A549 (cell line): ENCODE data around the gene CYB5B. TPM values are rescaled to one million over a fixed set of nuclear protein-coding genes. Genes with fewer than 3 reads are reported as not detected.

Experiments used
- ATAC-seq, 2 experiments: fragments of 200-7000 bp in 1 of 2; fragments of >200 bp in 1 of 2; cut with Nextera tagmentation in 1 of 2; cut with Tn5 transposase in 1 of 2; 3 replicates each; pipeline versions ENCODE4 v1.8.0 to v1.9.1; 2018 to 2020; ENCODE audit warnings: mild to moderate bottlenecking in 1 of 2, moderate library complexity in 1 of 2
- CTCF ChIA-PET: fragments of 300-600 bp; sonication (Branson Sonifier 250); formaldehyde crosslinking; extraction: SDS; loops from one replicate; lab custom pipeline; 2021; ENCODE audit warnings: antibody characterized with exemption, inconsistent platforms; lab: Yijun Ruan, JAX
- POLR2A ChIA-PET: fragments of 350-600 bp; formaldehyde crosslinking; extraction: SDS; loops from one replicate; lab custom pipeline; 2021; ENCODE audit warnings: antibody characterized with exemption, inconsistent platforms; lab: Yijun Ruan, JAX
- DNase-seq, 2 experiments: peaks; one replicate each; pipeline versions ENCODE4 v3.0.0 to v3.0.0-alpha.2; 2011 to 2016; ENCODE audit warnings: low read depth in 1 of 2, low spot score in 1 of 2
- FAIRE-seq: peaks from 2 replicates; lab custom pipeline; 2011; peaks lifted over from hg19 to GRCh38; lab: Jason Lieb, UNC
- H3K27ac ChIP-seq, 2 experiments: fragments of >200 bp; sonication (Bioruptor Twin); formaldehyde crosslinking; 3 replicates each; pipeline ENCODE4 v1.5.1; 2016 to 2017
- H3K4me1 ChIP-seq: fragments of >200 bp; sonication (Bioruptor Twin); formaldehyde crosslinking; 3 replicates; pipeline ENCODE4 v1.6.1; 2016
- H3K4me2 ChIP-seq: fragments of >200 bp; sonication (Bioruptor Twin); formaldehyde crosslinking; 3 replicates; pipeline ENCODE4 v1.6.1; 2016
- H3K4me3 ChIP-seq: fragments of >200 bp; sonication (Bioruptor Twin); formaldehyde crosslinking; 3 replicates; pipeline ENCODE4 v1.5.1; 2016
- H3K9me3 ChIP-seq: fragments of >200 bp; sonication (Bioruptor Twin); formaldehyde crosslinking; 3 replicates; pipeline ENCODE4 v1.6.1; 2016
- BCL3 ChIP-seq: fragments of >200 bp; sonication (Bioruptor Twin); formaldehyde crosslinking; IDR thresholded peaks from 3 replicates; pipeline ENCODE4 v1.6.1; 2016
- CBX2 ChIP-seq: fragments of 200-600 bp; sonication (generic); IDR thresholded peaks from 2 replicates; pipeline ENCODE4 v1.6.1; 2016; ENCODE audit warnings: low read depth, mild to moderate bottlenecking, borderline replicate concordance
- CBX8 ChIP-seq: fragments of 200-600 bp; sonication (generic); IDR thresholded peaks from 2 replicates; pipeline ENCODE4 v1.6.1; 2016
- EHF ChIP-seq: fragments of 250-450 bp; sonication (Bioruptor Pico); IDR thresholded peaks from 2 replicates; pipeline ENCODE4 v1.5.0; 2020; ENCODE audit warnings: mild to moderate bottlenecking
- ELK1 ChIP-seq: fragments of 150-350 bp; IDR thresholded peaks from 2 replicates; pipeline ENCODE4 v1.6.1; 2014; ENCODE audit warnings: low read depth, mild to moderate bottlenecking, low read length
- EP300 ChIP-seq, 2 experiments: fragments of >200 bp; sonication (Bioruptor Twin); formaldehyde crosslinking; IDR thresholded peaks; 2 replicates in 1 of 2; 3 replicates in 1 of 2; pipeline ENCODE4 v1.6.1; 2016 to 2017
- ESRRA ChIP-seq: fragments of 150-350 bp; IDR thresholded peaks from 2 replicates; pipeline ENCODE4 v1.6.1; 2014; ENCODE audit warnings: mild to moderate bottlenecking, low read length, borderline replicate concordance
- FOSB ChIP-seq: fragments of 250-450 bp; sonication (Bioruptor Pico); IDR thresholded peaks from 2 replicates; pipeline ENCODE4 v1.5.0; 2020; ENCODE audit warnings: mild to moderate bottlenecking, moderate library complexity
- FOXS1 ChIP-seq: fragments of 250-450 bp; sonication (Bioruptor Pico); IDR thresholded peaks from 2 replicates; pipeline ENCODE4 v1.5.0; 2020; ENCODE audit warnings: mild to moderate bottlenecking, moderate library complexity
- GATA3 ChIP-seq: IDR thresholded peaks from 2 replicates; pipeline ENCODE4 v1.6.1; 2012; ENCODE audit warnings: borderline replicate concordance
- HDAC2 ChIP-seq: fragments of 200-600 bp; sonication (generic); IDR thresholded peaks from 2 replicates; pipeline ENCODE4 v1.6.1; 2016
- HOXA7 ChIP-seq: fragments of 250-450 bp; sonication (Bioruptor Pico); IDR thresholded peaks from 2 replicates; pipeline ENCODE4 v1.5.0; 2020; ENCODE audit warnings: mild to moderate bottlenecking, moderate library complexity
- JUN ChIP-seq, 2 experiments: fragments of >200 bp; sonication (Bioruptor Twin); formaldehyde crosslinking; IDR thresholded peaks; 2 replicates in 1 of 2; 3 replicates in 1 of 2; pipeline ENCODE4 v1.6.1; 2016 to 2017
- KDM1A ChIP-seq: fragments of 200-600 bp; sonication (generic); IDR thresholded peaks from 2 replicates; pipeline ENCODE4 v1.6.1; 2016; ENCODE audit warnings: low read depth, mild to moderate bottlenecking
- MAFK ChIP-seq: fragments of 450-650 bp; IDR thresholded peaks from 2 replicates; pipeline ENCODE4 v1.6.1; 2014; ENCODE audit not compliant: partially characterized antibody
- MYC ChIP-seq: IDR thresholded peaks from 2 replicates; pipeline ENCODE4 v1.6.1; 2012; ENCODE audit warnings: mild to moderate bottlenecking, inconsistent platforms, low read length, improper control_type of control experiment, borderline replicate concordance
- NFE2L2 ChIP-seq: fragments of 150-350 bp; conservative IDR thresholded peaks from 2 replicates; pipeline ENCODE4 v1.6.1; 2014; ENCODE audit warnings: low read length
- POLR2AphosphoS2 ChIP-seq: conservative IDR thresholded peaks from 2 replicates; pipeline ENCODE4 v1.6.1; 2012; ENCODE audit warnings: low read length, improper control_type of control experiment, inconsistent platforms
- RARB ChIP-seq: fragments of 250-450 bp; sonication (Bioruptor Pico); IDR thresholded peaks from 2 replicates; pipeline ENCODE4 v1.8.0; 2021; ENCODE audit warnings: mild to moderate bottlenecking, moderate library complexity
- RCOR1 ChIP-seq: fragments of 150-350 bp; IDR thresholded peaks from 2 replicates; pipeline ENCODE4 v1.6.1; 2014; ENCODE audit warnings: antibody characterized with exemption, low read length, low read depth
- REST ChIP-seq: fragments of 200-600 bp; sonication (generic); IDR thresholded peaks from 2 replicates; pipeline ENCODE4 v1.6.1; 2016; ENCODE audit warnings: antibody characterized with exemption, mild to moderate bottlenecking, moderate library complexity
- RFX5 ChIP-seq: fragments of 450-650 bp; IDR thresholded peaks from 2 replicates; pipeline ENCODE4 v1.7.1; 2014; ENCODE audit warnings: antibody characterized with exemption, mild to moderate bottlenecking, moderate library complexity
- RNF2 ChIP-seq: fragments of 200-600 bp; sonication (generic); IDR thresholded peaks from 2 replicates; pipeline ENCODE4 v1.6.1; 2016; ENCODE audit warnings: low read depth, mild to moderate bottlenecking, antibody characterized with exemption, moderate library complexity, borderline replicate concordance
- SMC3 ChIP-seq: fragments of >200 bp; sonication (Bioruptor Twin); formaldehyde crosslinking; IDR thresholded peaks from 3 replicates; pipeline ENCODE4 v1.6.1; 2018; ENCODE audit warnings: inconsistent platforms
- USF2 ChIP-seq: fragments of 450-650 bp; IDR thresholded peaks from 2 replicates; pipeline ENCODE4 v1.6.1; 2014; ENCODE audit warnings: antibody characterized with exemption
- WGBS: methylation state at CpG from one replicate; pipeline ENCODE4 v1.1.6; 2017; ENCODE audit errors: missing lambda C conversion rate; 5-methylcytosine and 5-hydroxymethylcytosine counted together
- polyA plus RNA-seq, 4 experiments: library from polyadenylated mRNA; depleted of rRNA in 3 of 4; stranded (reverse); fragments of >200 nt; fragmentation: RNase III in 1 of 4; extraction: RNeasy Plus Mini Kit Qiagen cat#74134 plus additional on column Dnase treatment in 1 of 4; gene quantifications; 2 replicates in 3 of 4; 3 replicates in 1 of 4; pipeline ENCODE4 v1.2.3, GENCODE V29; 2011 to 2017
- TF ChIP-seq, protein P1 (sequence below): fragments of >200 bp; sonication (Bioruptor Twin); formaldehyde crosslinking; IDR thresholded peaks from 2 replicates; pipeline ENCODE4 v1.6.1; 2016

CYB5B gene
- polyA plus RNA-seq, 2 of the 4 experiments (the other 2 are of a cell fraction) = 248 to 477 TPM

GRCh38 chr16:69485361-69485760, 60.9 kb downstream of the CYB5B start:
- Histone ChIP-seq H3K27ac (no peak overlapping the region; a peak in 1 of 6 replicates), H3K4me3 (no peak overlapping the region), H3K4me1 (peaks cover 9% of the 10 kb centered on the region; the same call in 1 of the 3 replicates)
- WGBS = 89% methylated on average over 2 of the region's 2 CpGs
- no peak for TF ChIP-seq ESRRA
- no peak for TF ChIP-seq HOXA7 (CRISPR knock-in tag)
- TF ChIP-seq NFE2L2 = no peak
- TF ChIP-seq HDAC2 = no peak
- no peak for TF ChIP-seq RFX5
- TF ChIP-seq GATA3 = no peak
- no peak for TF ChIP-seq CBX8
- no peak for TF ChIP-seq ELK1
- TF ChIP-seq FOXS1 (CRISPR knock-in tag) = no peak
- TF ChIP-seq RNF2 = no peak
- no peak for TF ChIP-seq MYC
- TF ChIP-seq FOSB (CRISPR knock-in tag) = no peak
- TF ChIP-seq REST = no peak
- no peak for TF ChIP-seq SMC3
- no peak for TF ChIP-seq BCL3
- TF ChIP-seq KDM1A = no peak
- TF ChIP-seq EP300 (IDR thresholded peaks at IDR 0.05) = no peak
- TF ChIP-seq JUN (IDR thresholded peaks at IDR 0.05) = no peak
- no peak for TF ChIP-seq POLR2AphosphoS2
- no peak for TF ChIP-seq RCOR1
- TF ChIP-seq, all 56 proteins: peak for 0
- Histone ChIP-seq H3K4me2 (no peak overlapping the region), H3K9me3 (no peaks in the 10 kb centered on the region)
- ATAC-seq (no peak), DNase-seq (no peak), FAIRE-seq (no peak)
- CTCF ChIA-PET = interaction anchor here (1.1 kb wide), 1 partner anchor 89 kb away, joined by 3 read pairs; no protein-coding TSS in a partner anchor
- POLR2A ChIA-PET = no interaction called here

GRCh38 chr16:69485816-69486215, 61.4 kb downstream of the CYB5B start:
- H3K4me2 ChIP-seq = no peak overlapping the region
- H3K4me1 ChIP-seq = peaks cover 9% of the 10 kb centered on the region; the same call in 1 of the 3 replicates
- no peaks in the 10 kb centered on the region for H3K9me3 ChIP-seq
- H3K27ac ChIP-seq = 0 out of 6 replicates have a peak overlapping the region, but pooled peaks of 1 of the 2 experiments have one; percentile 16
- no peak for DNase-seq
- ChIA-PET POLR2A (no interaction called here), CTCF (interaction anchor here (1.1 kb wide), 1 partner anchor 90 kb away, joined by 3 read pairs; no protein-coding TSS in a partner anchor)
- no peak overlapping the region for H3K4me3 ChIP-seq
- no peak for FAIRE-seq
- ATAC-seq = no peak
- 77% methylated on average over 6 of the region's 6 CpGs for WGBS
- TF ChIP-seq EHF (CRISPR knock-in tag) = no peak
- no peak for TF ChIP-seq RNF2
- TF ChIP-seq USF2 = no peak
- TF ChIP-seq EP300 (IDR thresholded peaks at IDR 0.05) = no peak
- no peak for TF ChIP-seq KDM1A
- TF ChIP-seq RARB = no peak
- TF ChIP-seq MAFK = no peak
- TF ChIP-seq CBX2 = no peak
- TF ChIP-seq MYC = no peak
- no peak for TF ChIP-seq RCOR1
- TF ChIP-seq, protein P1, sequence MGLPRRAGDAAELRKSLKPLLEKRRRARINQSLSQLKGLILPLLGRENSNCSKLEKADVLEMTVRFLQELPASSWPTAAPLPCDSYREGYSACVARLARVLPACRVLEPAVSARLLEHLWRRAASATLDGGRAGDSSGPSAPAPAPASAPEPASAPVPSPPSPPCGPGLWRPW = no peak
